ENCODE measurements around the gene CTXN3. TPM values are rescaled to one million over a fixed set of nuclear protein-coding genes. Genes with fewer than 3 reads are reported as not detected.

Gene CTXN3
- total RNA-seq, 4 donors from 2014 or later: not detected

DNA sequence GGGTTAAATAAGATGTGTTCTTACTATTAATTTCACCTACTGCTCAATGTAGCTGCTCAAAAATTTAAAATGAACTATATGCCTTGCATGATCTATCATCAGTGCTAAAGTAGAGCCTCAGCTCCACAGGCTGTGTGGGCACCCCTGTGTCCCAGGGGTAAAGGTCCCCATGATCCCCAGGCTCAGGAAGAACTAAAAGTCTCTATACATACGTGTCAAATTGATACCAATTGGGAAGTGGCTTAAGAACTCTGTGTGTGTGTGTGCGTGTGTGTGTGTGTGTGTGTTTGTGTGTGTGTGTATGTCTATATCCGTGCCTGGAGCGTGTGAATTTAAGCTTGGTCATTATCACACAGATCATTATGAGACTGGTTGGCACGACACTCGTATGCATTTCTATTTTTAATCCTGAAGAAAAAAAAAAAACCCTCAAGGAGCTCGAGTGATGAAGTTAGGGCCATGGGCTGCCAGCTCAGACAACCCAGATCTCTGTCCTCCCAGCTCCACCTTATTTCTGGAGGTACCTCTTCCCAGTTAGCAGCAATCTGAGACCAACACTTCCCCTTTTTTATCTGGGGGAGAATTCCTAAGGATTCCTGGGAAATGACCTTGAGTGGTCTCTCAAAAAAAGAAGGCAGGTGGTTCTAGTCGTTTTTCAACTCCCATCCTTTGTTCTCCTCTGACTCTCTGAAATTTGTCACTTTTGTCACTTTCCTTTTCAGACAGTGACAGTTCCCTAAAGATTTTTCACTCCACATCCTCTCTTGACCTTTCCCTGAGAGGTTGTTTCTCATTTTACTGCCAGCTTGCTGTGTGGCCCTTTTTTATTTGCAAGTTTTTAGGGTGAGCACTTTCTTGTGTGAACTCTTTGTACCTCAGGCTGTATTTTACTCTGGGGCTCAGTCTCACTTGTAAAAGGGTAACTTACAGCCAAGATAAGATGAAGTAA is 45.7 kb upstream of the CTXN3 start:
- no peak for DNase-seq (ENCODE audit: low spot score in 2 of 2)
- intact Hi-C loops (cut with DNase I; ENCODE audit: low total_unique reads): no loop called here
- WGBS, 2 donors: 27 to 38% methylated on average over 8 of the region's 8 CpGs
- TF ChIP-seq POLR2A (IDR thresholded peaks at IDR 0.05): no peak
- TF ChIP-seq CTCF (IDR thresholded peaks at IDR 0.05): no peak
- no peak overlapping the region for H3K4me3 ChIP-seq (ENCODE audit: low read depth, poor library complexity, severe bottlenecking)

DNA sequence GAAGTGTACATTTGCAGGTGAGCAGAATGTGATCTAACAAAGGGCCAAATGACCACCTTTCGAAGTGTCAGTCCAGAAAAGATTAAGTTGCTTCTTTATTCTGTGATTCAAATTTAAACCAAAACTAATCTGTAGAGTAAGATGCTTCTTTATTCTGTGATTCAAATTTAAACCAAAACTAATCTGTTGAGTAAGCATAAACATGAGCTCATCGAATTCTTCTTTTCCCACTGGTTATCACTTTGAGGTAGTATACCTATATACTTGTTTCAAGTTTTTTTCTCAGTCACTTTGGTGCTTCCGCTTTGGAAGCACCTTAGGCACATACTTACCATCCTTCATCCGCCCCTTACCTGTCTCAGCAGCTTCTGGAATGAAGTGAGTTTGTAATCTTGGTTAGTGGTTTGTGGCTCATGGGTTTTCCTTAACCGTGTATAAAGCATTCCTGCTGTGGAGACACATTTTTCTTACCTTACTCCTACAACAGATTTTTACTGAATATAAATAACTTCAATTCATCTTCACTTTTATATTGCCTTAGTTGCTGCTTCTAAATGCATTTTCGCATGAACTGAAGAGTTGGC is 40.7 kb upstream of the CTXN3 start:
- 68 to 78% methylated on average over 6 of the region's 6 CpGs for WGBS, 2 donors
- TF ChIP-seq POLR2A (IDR thresholded peaks at IDR 0.05): no peak
- no peak for TF ChIP-seq CTCF (IDR thresholded peaks at IDR 0.05)
- DNase-seq (ENCODE audit: low spot score in 2 of 2): no peak
- intact Hi-C loops (cut with DNase I; ENCODE audit: low total_unique reads): no loop called here
- no peak overlapping the region for H3K4me3 ChIP-seq (ENCODE audit: low read depth, poor library complexity, severe bottlenecking)

DNA sequence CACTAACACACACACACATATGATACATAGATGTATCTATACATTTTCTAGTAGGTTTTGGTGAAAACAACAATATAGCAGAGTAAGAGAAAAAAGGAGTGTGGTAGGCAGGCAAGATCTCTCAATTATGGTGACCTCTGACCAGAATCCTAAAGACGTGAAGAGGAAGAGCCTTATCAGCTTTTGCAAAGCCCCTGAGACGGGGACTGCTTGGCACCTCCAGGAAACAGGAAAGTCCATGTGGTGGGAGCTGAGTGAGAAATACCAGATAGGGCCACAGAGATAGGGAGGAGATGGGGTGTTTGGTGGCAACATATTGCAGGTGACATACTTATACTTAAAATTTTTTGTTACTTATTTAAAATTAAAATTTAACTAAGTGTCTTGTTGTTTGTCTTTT is 39.9 kb upstream of the CTXN3 start:
- TF ChIP-seq CTCF (IDR thresholded peaks at IDR 0.05): no peak
- intact Hi-C loops (cut with DNase I; ENCODE audit: low total_unique reads): no loop called here
- DNase-seq (ENCODE audit: low spot score in 2 of 2): no peak
- H3K4me3 ChIP-seq (ENCODE audit: low read depth, poor library complexity, severe bottlenecking): no peak overlapping the region
- 40 to 60% methylated on average over 2 of the region's 2 CpGs for WGBS, 2 donors

- no peak for TF ChIP-seq POLR2A (IDR thresholded peaks at IDR 0.05)
- TF ChIP-seq CTCF (IDR thresholded peaks at IDR 0.05): no peak
- no peak overlapping the region for H3K4me3 ChIP-seq (ENCODE audit: low read depth, poor library complexity, severe bottlenecking)
- WGBS, 2 donors: 84 to 85% methylated on average over 2 of the region's 2 CpGs
- no peak for DNase-seq (ENCODE audit: low spot score in 2 of 2)
- intact Hi-C loops (cut with DNase I; ENCODE audit: low total_unique reads): no loop called here
Measured at GRCh38 chr5:127609957-127610356, 38.9 kb upstream of the CTXN3 start.

DNA sequence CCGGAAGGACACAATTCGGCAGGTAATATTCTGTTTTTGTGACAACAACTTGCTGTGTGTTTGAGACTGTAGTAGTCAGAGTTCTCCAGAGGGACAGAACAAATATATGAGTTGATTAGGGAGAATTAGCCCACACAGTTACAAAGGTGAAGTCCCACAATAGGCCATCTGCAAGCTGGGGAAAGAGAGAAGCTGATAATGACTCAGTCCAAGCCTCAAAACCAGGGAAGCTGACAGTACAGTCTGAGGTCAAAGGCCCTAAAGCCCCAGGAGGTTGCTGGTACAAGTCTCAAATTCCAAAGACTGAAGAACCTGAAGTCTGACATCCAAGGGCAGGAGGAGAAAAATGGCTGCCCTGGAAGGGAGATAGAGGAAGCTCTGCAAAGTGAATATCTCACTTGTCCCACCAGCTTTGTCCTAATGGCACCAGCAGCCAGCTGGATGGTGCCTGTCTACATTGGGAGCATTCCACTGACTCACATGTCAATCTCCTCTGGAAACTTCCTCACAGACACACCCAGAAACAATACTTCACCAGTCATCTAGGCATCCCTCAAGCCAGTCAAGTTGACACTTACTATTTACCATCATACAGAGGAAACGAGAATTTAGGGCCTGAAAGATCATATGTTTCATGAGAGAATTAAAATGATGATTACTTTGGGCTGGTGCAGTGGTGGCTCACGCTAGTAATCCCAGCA is 36.3 kb upstream of the CTXN3 start:
- intact Hi-C loops (cut with DNase I; ENCODE audit: low total_unique reads): no loop called here
- no peak for TF ChIP-seq CTCF (IDR thresholded peaks at IDR 0.05)
- TF ChIP-seq POLR2A (IDR thresholded peaks at IDR 0.05): no peak
- 97 to 99% methylated on average over 4 of the region's 4 CpGs for WGBS, 2 donors
- H3K4me3 ChIP-seq (ENCODE audit: low read depth, poor library complexity, severe bottlenecking): no peak overlapping the region
- DNase-seq (ENCODE audit: low spot score in 2 of 2): no peak
